ENCODE results near the gene SOBP.

- TF ChIP-seq CTCF (IDR thresholded peaks at IDR 0.05) (no peak), POLR2A (IDR thresholded peaks at IDR 0.05) (no peak)
Measured at GRCh38 chr6:107617341-107617932, 127.5 kb downstream of the SOBP start.

Measured in esophagus squamous epithelium (tissue), 4 donors.